Suprapubic skin (tissue), 4 donors: ENCODE measurements around the gene EIF4A2. TPM values are rescaled to one million over a fixed set of nuclear protein-coding genes. Genes with fewer than 3 reads are reported as not detected.
"Not testable (repeated sequence)": the region's sequence is repeated elsewhere in the genome, so short reads cannot be mapped to it uniquely, and the experiment has no call there.

Experiments
- DNase-seq, 2 donors: peaks; one replicate each; pipeline ENCODE4 v3.0.0-alpha.2; 2019; ENCODE audit warnings: low spot score in 2 of 2
- H3K27ac ChIP-seq: fragments of 200-600 bp; sonication (generic); one replicate; pipeline ENCODE4 v1.5.1; 2019
- H3K27me3 ChIP-seq: fragments of 200-600 bp; sonication (generic); one replicate; pipeline ENCODE4 v1.5.1; 2019
- H3K36me3 ChIP-seq: fragments of 200-600 bp; sonication (generic); one replicate; pipeline ENCODE4 v1.5.1; 2019
- H3K4me1 ChIP-seq: fragments of 200-600 bp; sonication (generic); one replicate; pipeline ENCODE4 v1.5.1; 2019
- H3K4me3 ChIP-seq: fragments of 200-600 bp; sonication (generic); one replicate; pipeline ENCODE4 v1.5.1; 2019; ENCODE audit warnings: mild to moderate bottlenecking
- H3K9me3 ChIP-seq: fragments of 200-600 bp; sonication (generic); one replicate; pipeline ENCODE4 v1.5.1; 2019
- CTCF ChIP-seq, 2 donors: fragments of 200-600 bp in 1 of 2; fragments of 450-650 bp in 1 of 2; sonication (generic) in 1 of 2; IDR thresholded peaks; one replicate each; pipeline ENCODE4 v1.5.1; 2016 to 2019; ENCODE audit warnings: antibody characterized with exemption in 2 of 2, mild to moderate bottlenecking in 1 of 2, moderate library complexity in 1 of 2
- EP300 ChIP-seq: sonication (generic); formaldehyde crosslinking; IDR thresholded peaks from one replicate; pipeline ENCODE4 v1.6.1; 2017; ENCODE audit warnings: antibody characterized with exemption
- POLR2A ChIP-seq, 2 donors: fragments of 450-650 bp; IDR thresholded peaks; one replicate each; pipeline ENCODE4 v1.6.1; 2017; ENCODE audit warnings: antibody characterized with exemption in 2 of 2, mild to moderate bottlenecking in 2 of 2, moderate library complexity in 2 of 2
- POLR2AphosphoS5 ChIP-seq, 3 donors: sonication (generic); formaldehyde crosslinking; IDR thresholded peaks; one replicate each; pipeline ENCODE4 v1.6.1; 2017; ENCODE audit warnings: antibody characterized with exemption in 3 of 3
- WGBS: methylation state at CpG from one replicate; pipeline ENCODE4 v1.1.5; 2018; 5-methylcytosine and 5-hydroxymethylcytosine counted together
- total RNA-seq, 4 donors: library from RNA; depleted of rRNA; stranded (reverse); fragments of >200 nt; gene quantifications; one replicate each; pipeline ENCODE4 v1.1.0, GENCODE V29; 2016

EIF4A2 gene
- total RNA-seq, 4 donors from 2014 or later, result 209 to 410 (median 291) TPM

GRCh38 chr3:186814100-186814499 is 30.7 kb downstream of the EIF4A2 start:
- WGBS, result 76% methylated on average over 4 of the region's 4 CpGs
- Histone ChIP-seq H3K4me3 (no peak overlapping the region), H3K27ac (no peak overlapping the region), H3K4me1 (no peaks in the 10 kb centered on the region), H3K36me3 (no peaks in the 10 kb centered on the region), H3K9me3 (no peaks in the 10 kb centered on the region), H3K27me3 (peaks cover 8% of the 10 kb centered on the region)
- TF ChIP-seq EP300, result no peak
- TF ChIP-seq CTCF (IDR thresholded peaks at IDR 0.05), result no peak
- TF ChIP-seq POLR2A (IDR thresholded peaks at IDR 0.05), result no peak
- TF ChIP-seq POLR2AphosphoS5 (IDR thresholded peaks at IDR 0.05), result no peak
- DNase-seq, result no peak

- WGBS, result 100% methylated on average over 1 of the region's 1 CpG
- H3K27ac ChIP-seq, result no peak overlapping the region
- H3K27me3 ChIP-seq, result peaks cover 8% of the 10 kb centered on the region
- no peaks in the 10 kb centered on the region for H3K36me3 ChIP-seq
- TF ChIP-seq CTCF (IDR thresholded peaks at IDR 0.05) (no peak), POLR2A (IDR thresholded peaks at IDR 0.05) (no peak), POLR2AphosphoS5 (IDR thresholded peaks at IDR 0.05) (no peak), EP300 (no peak)
- DNase-seq, result no peak
- no peak overlapping the region for H3K4me3 ChIP-seq
- no peaks in the 10 kb centered on the region for H3K4me1 ChIP-seq
- no peaks in the 10 kb centered on the region for H3K9me3 ChIP-seq
These were observed 32.1 kb downstream of the EIF4A2 start for GRCh38 chr3:186815435-186815834.

- H3K4me1 ChIP-seq, result no peaks in the 10 kb centered on the region
- no peak for DNase-seq
- H3K36me3 ChIP-seq, result no peaks in the 10 kb centered on the region
- no peaks in the 10 kb centered on the region for H3K9me3 ChIP-seq
- 95% methylated on average over 5 of the region's 5 CpGs for WGBS
- H3K4me3 ChIP-seq, result no peak overlapping the region
- peaks cover 7% of the 10 kb centered on the region for H3K27me3 ChIP-seq
- TF ChIP-seq EP300, result no peak
- TF ChIP-seq POLR2A (IDR thresholded peaks at IDR 0.05), result no peak
- no peak for TF ChIP-seq CTCF (IDR thresholded peaks at IDR 0.05)
- no peak for TF ChIP-seq POLR2AphosphoS5 (IDR thresholded peaks at IDR 0.05)
- H3K27ac ChIP-seq, result no peak overlapping the region
These were observed 35.1 kb downstream of the EIF4A2 start for GRCh38 chr3:186818516-186818915.

- Histone ChIP-seq H3K36me3 (no peaks in the 10 kb centered on the region), H3K4me3 (no peak overlapping the region), H3K27ac (no peak overlapping the region), H3K4me1 (no peaks in the 10 kb centered on the region), H3K9me3 (no peaks in the 10 kb centered on the region), H3K27me3 (peaks cover 3% of the 10 kb centered on the region)
- WGBS, result 91% methylated on average over 1 of the region's 1 CpG
- no peak for DNase-seq
- no peak for TF ChIP-seq POLR2AphosphoS5 (IDR thresholded peaks at IDR 0.05)
- TF ChIP-seq EP300, result no peak
- no peak for TF ChIP-seq POLR2A (IDR thresholded peaks at IDR 0.05)
- TF ChIP-seq CTCF (IDR thresholded peaks at IDR 0.05), result no peak
These were observed 35.6 kb downstream of the EIF4A2 start for GRCh38 chr3:186818956-186819355.

GRCh38 chr3:186821429-186822387 is 38.3 kb downstream of the EIF4A2 start:
- Histone ChIP-seq H3K36me3 (no peaks in the 10 kb centered on the region), H3K27me3 (peaks cover 26% of the 10 kb centered on the region), H3K4me1 (peaks cover 16% of the 10 kb centered on the region), H3K9me3 (no peaks in the 10 kb centered on the region), H3K27ac (no peak overlapping the region), H3K4me3 (no peak overlapping the region)
- 47% methylated on average over 11 of the region's 11 CpGs for WGBS
- TF ChIP-seq CTCF (IDR thresholded peaks at IDR 0.05) (peak; percentile 33 to 53), POLR2A (IDR thresholded peaks at IDR 0.05) (no peak)
- no peak for DNase-seq

GRCh38 chr3:186822388-186822759 is 39.0 kb downstream of the EIF4A2 start:
- DNase-seq, H3K27ac ChIP-seq, H3K4me3 ChIP-seq, H3K36me3 ChIP-seq, H3K9me3 ChIP-seq: not testable (repeated sequence)
- peaks cover 27% of the 10 kb centered on the region for H3K27me3 ChIP-seq
- 69% methylated on average over 1 of the region's 1 CpG for WGBS
- peaks cover 21% of the 10 kb centered on the region for H3K4me1 ChIP-seq
